DOHH2 (cell line): Measurements from ENCODE around the gene LAMTOR1.

Source experiments
- EZH2phosphoT487 ChIP-seq: fragments of 200-600 bp; sonication (generic); IDR thresholded peaks from 2 replicates; pipeline ENCODE4 v1.6.1; 2017; ENCODE audit warnings: borderline replicate concordance, mild to moderate bottlenecking, antibody characterized with exemption, low read length, moderate library complexity, mixed read lengths
- TF ChIP-seq, protein P1 (sequence below): fragments of 200-600 bp; sonication (generic); IDR thresholded peaks from one replicate; pipeline ENCODE4 v1.5.1; 2014; ENCODE audit warnings: antibody characterized with exemption, mild to moderate bottlenecking, low read depth, low read length; ENCODE audit not compliant: poor library complexity, severe bottlenecking

DNA sequence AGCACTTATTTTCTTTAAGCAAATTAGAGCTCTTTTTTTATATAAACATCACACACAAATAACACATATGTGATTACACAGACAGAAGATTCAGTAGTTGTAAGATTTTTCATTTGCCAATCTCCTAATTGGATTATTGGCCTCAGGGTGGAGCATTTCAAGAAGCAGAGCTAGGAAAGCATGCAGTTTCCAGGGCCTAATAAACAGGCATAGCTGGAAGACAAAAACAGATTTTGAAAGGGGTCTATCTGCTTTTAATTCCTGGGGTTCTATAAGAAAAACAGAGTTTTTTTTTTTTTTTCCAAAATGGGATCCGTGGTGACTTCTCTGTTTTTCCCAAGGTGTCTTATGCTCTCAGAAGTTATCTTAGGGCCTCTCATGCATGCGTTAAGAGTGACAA lies 24.8 kb upstream of the LAMTOR1 start:
- TF ChIP-seq, protein P1, sequence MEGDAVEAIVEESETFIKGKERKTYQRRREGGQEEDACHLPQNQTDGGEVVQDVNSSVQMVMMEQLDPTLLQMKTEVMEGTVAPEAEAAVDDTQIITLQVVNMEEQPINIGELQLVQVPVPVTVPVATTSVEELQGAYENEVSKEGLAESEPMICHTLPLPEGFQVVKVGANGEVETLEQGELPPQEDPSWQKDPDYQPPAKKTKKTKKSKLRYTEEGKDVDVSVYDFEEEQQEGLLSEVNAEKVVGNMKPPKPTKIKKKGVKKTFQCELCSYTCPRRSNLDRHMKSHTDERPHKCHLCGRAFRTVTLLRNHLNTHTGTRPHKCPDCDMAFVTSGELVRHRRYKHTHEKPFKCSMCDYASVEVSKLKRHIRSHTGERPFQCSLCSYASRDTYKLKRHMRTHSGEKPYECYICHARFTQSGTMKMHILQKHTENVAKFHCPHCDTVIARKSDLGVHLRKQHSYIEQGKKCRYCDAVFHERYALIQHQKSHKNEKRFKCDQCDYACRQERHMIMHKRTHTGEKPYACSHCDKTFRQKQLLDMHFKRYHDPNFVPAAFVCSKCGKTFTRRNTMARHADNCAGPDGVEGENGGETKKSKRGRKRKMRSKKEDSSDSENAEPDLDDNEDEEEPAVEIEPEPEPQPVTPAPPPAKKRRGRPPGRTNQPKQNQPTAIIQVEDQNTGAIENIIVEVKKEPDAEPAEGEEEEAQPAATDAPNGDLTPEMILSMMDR: no peak
- no peak for TF ChIP-seq EZH2phosphoT487
